Measurements from ENCODE around the gene PLAAT5.

DNA sequence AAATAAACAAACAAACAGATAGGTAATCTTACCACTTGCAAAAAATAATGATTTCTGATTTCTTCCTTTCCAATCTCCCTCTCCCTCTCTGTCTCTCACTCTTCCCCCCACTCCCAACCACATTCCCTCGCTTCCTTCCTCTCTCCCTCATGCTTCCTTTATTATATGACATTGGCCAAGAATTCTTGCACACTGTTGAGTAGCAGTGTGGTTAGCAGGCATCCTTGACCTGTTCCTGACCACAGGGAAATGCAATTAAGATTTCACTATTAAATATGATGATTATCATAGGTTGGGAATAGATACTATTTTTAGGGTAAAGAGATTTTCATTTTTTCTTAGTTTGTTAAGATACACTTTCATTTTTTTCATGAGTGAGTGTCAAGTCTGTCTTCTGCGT is 30.9 kb upstream of the PLAAT5 start:
- no peak for TF ChIP-seq POLR2A (IDR thresholded peaks at IDR 0.05)
- TF ChIP-seq, protein P1, sequence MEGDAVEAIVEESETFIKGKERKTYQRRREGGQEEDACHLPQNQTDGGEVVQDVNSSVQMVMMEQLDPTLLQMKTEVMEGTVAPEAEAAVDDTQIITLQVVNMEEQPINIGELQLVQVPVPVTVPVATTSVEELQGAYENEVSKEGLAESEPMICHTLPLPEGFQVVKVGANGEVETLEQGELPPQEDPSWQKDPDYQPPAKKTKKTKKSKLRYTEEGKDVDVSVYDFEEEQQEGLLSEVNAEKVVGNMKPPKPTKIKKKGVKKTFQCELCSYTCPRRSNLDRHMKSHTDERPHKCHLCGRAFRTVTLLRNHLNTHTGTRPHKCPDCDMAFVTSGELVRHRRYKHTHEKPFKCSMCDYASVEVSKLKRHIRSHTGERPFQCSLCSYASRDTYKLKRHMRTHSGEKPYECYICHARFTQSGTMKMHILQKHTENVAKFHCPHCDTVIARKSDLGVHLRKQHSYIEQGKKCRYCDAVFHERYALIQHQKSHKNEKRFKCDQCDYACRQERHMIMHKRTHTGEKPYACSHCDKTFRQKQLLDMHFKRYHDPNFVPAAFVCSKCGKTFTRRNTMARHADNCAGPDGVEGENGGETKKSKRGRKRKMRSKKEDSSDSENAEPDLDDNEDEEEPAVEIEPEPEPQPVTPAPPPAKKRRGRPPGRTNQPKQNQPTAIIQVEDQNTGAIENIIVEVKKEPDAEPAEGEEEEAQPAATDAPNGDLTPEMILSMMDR (IDR thresholded peaks at IDR 0.05), result no peak

Data from thyroid gland (tissue), 4 donors.